ENCODE results near the gene DAND5.
A peak's percentile ranks its signal among the peaks of the same experiment; 100 is the strongest.

The DAND5 gene, protein sequence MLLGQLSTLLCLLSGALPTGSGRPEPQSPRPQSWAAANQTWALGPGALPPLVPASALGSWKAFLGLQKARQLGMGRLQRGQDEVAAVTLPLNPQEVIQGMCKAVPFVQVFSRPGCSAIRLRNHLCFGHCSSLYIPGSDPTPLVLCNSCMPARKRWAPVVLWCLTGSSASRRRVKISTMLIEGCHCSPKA
- 0 to 0.13 (median 0) reads per million in 18 experiments for total RNA-seq

DNA sequence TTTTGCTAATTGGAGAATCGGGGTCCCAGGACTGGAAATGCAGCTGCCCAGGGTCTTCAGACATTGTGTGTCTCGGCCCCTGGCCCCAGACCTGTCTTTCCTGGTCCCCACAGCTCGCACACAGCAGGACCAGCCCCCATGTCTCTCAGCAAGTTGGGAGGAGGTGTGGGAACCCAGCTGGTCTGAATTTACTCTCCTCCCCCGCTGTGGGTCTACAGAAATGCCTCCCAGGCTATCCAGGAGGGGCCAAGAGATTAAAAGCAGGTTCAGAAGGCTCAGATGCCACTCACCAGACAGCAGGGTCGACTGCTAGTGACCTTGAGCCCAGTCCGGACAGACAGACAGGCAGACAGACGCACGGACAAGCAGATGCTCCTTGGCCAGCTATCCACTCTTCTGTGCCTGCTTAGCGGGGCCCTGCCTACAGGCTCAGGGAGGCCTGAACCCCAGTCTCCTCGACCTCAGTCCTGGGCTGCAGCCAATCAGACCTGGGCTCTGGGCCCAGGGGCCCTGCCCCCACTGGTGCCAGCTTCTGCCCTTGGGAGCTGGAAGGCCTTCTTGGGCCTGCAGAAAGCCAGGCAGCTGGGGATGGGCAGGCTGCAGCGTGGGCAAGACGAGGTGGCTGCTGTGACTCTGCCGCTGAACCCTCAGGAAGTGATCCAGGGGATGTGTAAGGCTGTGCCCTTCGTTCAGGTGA lies at the start of gene DAND5:
TSS of gene DAND5 (plus strand) at position 285 of the 697 bp plus-strand sequence. CDS start at position 370, 85 bp downstream.
- DNase-seq: no peak

DNA sequence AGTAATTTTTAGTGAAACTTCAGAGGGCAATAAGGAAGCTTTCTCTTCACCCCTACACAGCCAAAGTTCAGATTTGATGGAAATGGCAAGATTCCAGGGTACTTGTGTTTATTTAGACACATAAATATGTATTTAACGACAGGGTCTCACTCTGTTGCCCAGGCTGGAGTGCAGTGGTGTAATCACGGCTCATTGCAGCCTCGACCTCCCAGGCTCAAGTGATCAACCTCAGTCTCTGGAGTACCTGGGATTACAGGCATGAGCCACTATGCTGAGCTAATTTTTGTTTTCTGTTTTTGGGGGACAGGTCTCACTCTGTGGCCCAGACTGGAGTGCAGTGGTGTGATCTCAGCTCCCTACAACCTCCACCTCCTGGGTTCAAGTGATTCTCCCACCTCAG lies 48.3 kb upstream of the DAND5 start:
- DNase-seq: no peak

DNA sequence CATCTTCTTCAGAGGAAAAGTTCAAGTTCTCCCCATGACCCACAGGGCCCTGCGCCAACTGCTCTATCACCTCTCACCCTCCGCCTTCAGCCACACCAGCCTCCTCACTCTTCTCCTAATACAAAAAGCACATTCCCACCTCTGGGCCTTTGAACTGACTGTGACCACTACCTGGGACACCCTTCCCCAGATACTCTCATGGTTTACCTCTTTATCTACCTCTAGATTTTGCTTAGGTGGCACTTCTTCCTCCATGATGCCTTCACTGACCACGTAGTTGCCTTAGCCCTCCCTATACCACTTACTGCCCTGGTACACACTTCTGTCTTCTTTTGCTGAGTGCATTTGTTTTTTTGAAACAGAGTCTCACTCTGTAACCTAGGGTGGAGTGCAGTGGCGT lies 46.4 kb upstream of the DAND5 start:
- DNase-seq: no peak

- no peak for DNase-seq
Measured at GRCh38 chr19:12924621-12925310, 44.6 kb upstream of the DAND5 start.

GRCh38 chr19:12930002-12930645 lies 39.3 kb upstream of the DAND5 start:
- DNase-seq: no peak

DNA sequence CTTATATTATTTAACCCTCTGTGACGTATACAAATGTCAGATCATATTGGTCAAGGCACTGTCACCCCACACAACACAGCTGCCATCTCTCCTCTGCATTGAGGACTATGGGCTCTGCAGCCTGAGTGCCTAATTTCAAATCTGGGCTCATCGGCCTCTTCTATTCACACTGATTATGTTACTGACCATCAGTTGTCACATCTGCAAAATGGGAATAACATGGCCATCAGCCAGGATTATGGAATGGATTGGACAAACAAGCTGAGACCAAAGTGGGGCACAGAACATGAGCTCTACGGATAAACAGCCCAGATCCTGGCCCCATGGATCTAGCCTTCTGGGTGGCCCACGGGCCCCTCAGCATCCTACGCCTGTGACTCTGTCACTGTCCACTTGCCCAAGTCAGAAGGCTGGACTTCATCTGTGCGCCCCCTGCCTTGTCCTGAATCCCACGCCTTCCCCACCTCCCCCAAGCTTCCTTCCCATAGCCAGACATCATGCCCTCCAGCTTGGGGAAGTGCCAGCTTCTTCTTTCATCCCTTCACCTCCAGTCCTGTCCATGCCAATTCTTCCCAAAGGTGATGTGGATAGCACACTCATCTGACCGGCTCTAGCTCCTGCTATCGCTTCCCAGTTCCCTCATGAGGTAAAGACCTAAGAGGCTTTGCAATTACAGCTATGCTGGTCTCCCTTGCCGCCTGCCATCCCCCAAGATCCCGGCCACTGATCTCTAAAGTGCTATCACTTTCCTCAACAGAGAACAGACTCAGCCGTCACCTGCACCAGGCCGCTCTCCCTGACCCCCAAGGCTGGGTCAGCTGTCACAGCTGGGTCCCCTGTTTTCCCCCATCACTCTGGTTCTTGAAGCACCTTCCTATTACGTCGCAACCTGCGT lies 36.7 kb upstream of the DAND5 start:
- peak; percentile 29 to 61 for DNase-seq

- peak; percentile 93 to 96 for DNase-seq
Measured at GRCh38 chr19:12933287-12934072, 35.9 kb upstream of the DAND5 start, which contains the start of gene FARSA. TSS of gene FARSA (minus strand) at chr19:12933711. CDS start at chr19:12933696, 15 bp downstream.

DNA sequence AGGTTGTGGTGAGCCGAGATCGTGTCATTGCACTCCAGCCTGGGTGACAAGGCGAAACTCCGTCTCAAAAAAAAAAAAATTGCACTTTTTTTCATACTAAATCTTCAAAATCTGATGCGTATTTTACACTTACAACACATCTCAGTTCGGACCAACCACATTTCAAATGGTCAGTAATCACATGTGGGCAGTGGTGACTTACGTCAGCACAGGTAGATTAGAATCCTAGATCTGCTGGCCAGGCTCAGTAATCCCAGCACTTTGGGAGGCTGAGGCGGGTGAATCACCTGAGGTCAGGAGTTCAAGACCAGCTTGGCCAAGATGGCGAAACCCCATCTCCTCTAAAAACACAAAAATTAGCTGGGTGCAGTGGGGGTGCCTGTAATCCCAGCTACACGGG lies 34.3 kb upstream of the DAND5 start:
- DNase-seq: no peak

GRCh38 chr19:12936582-12936981 lies 32.8 kb upstream of the DAND5 start:
- DNase-seq: peak in 1 of 2 donors; percentile 14

DNA sequence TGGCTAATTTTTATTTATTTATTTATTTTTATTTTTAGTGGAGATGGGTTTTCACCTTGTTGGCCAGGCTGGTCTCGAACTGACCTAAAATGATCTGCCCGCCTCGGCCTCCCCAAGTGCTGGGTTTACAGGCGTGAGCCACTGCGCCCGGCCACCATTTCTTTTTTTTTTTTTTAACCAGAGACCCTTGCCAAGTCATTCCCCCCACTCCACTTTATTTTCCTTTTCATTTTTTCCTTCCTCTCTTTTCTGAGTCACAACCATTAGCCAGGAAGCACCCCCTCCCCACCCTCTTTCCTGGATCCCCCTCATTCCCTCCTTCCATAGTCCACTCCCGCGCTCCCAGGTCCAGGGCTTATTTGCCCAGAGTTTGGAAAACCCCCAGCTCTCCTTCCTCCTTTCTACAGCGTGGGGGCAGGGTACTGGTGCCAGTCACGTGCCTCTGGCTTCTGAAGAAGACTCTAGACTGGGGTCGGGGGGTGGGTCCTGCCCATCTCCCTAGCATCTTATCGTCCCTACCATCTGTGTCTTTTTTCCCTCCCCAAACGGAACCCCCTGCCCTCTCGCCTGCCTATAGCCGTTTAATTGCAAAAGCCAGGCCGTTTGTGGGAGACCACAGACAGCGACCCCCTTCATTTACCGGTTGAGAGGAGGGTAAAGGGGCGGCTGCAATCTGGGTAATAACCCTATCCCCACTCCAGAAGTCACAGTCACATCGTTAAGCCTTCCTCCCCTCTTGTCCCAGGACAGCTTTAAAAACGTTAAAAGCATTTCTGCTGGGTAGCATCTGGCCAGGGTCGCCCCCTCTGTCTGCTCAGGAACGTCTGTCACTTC lies 32.1 kb upstream of the DAND5 start:
- DNase-seq: peak; percentile 58 to 64

- DNase-seq: peak; percentile 100
Measured at GRCh38 chr19:12937927-12938778, 31.2 kb upstream of the DAND5 start, which contains the start of gene CALR. TSS of gene CALR (plus strand) at chr19:12938609. CDS start at chr19:12938680, 71 bp downstream.

GRCh38 chr19:12938779-12939601 lies 30.4 kb upstream of the DAND5 start:
- peak; percentile 57 to 80 for DNase-seq

GRCh38 chr19:12939975-12940423 lies 29.4 kb upstream of the DAND5 start:
- DNase-seq: no peak

GRCh38 chr19:12940897-12941296 lies 28.5 kb upstream of the DAND5 start:
- no peak for DNase-seq

DNA sequence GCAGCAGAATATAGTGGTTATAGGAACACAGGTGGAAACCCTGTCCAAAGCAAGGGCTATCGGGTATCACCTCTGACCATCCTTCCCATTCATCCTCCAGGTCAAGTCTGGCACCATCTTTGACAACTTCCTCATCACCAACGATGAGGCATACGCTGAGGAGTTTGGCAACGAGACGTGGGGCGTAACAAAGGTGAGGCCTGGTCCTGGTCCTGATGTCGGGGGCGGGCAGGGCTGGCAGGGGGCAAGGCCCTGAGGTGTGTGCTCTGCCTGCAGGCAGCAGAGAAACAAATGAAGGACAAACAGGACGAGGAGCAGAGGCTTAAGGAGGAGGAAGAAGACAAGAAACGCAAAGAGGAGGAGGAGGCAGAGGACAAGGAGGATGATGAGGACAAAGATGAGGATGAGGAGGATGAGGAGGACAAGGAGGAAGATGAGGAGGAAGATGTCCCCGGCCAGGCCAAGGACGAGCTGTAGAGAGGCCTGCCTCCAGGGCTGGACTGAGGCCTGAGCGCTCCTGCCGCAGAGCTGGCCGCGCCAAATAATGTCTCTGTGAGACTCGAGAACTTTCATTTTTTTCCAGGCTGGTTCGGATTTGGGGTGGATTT lies 25.8 kb upstream of the DAND5 start:
- DNase-seq: no peak

- DNase-seq: no peak
Measured at GRCh38 chr19:12944104-12944674, 25.2 kb upstream of the DAND5 start.

DNA sequence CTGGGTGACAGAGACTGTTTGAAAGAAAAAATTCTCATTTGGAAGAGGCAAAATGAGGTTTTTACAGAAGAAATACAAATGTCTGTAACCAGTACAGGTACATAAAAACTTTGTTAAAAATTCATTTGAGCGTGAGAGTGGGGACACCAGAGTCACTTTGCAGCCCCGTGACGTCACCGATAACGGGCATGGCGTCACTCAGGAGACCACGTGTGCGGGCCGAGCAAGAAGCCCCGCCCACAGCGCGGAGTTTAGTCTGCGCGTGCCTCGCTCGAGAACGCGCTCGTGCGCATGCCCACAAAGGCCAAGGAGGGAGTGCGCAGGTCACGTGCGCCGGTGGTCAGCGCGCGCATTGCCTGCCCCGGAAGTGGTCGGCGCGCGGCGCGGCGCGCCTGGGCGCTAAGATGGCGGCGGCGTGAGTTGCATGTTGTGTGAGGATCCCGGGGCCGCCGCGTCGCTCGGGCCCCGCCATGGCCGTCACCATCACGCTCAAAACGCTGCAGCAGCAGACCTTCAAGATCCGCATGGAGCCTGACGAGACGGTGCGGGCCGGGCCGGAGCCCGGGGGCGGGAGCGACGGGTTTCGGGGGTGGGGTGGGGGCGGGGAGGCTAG lies 23.8 kb upstream of the DAND5 start, which contains the start of gene RAD23A:
TSS of gene RAD23A (plus strand) at position 384 of the 613 bp plus-strand sequence. CDS start at position 471, 87 bp downstream.
- peak; percentile 99 to 100 for DNase-seq

Measured in inflammatory macrophage (primary cell).